Ascending aorta (tissue), 2 donors: ENCODE data around the gene ARID3B. TPM values are rescaled to one million over a fixed set of nuclear protein-coding genes. Genes with fewer than 3 reads are reported as not detected.

ENCODE experiments used
- DNase-seq, 2 donors: peaks; one replicate each; pipeline ENCODE4 v3.0.0-alpha.2; 2019; ENCODE audit warnings: low spot score in 2 of 2
- H3K27ac ChIP-seq, 2 donors: fragments of 200-600 bp; sonication (generic); one replicate each; pipeline ENCODE4 v1.5.1; 2016 to 2017; ENCODE audit warnings: mild to moderate bottlenecking in 1 of 2
- H3K27me3 ChIP-seq: fragments of 200-600 bp; sonication (generic); one replicate; pipeline ENCODE4 v1.5.1; 2017
- H3K36me3 ChIP-seq, 2 donors: fragments of 200-600 bp; sonication (generic); one replicate each; pipeline ENCODE4 v1.5.1; 2016
- H3K4me1 ChIP-seq, 2 donors: fragments of 200-600 bp; sonication (generic); one replicate each; pipeline ENCODE4 v1.5.1; 2016 to 2017; ENCODE audit warnings: mild to moderate bottlenecking in 1 of 2
- H3K4me3 ChIP-seq, 2 donors: fragments of 200-600 bp; sonication (generic); one replicate each; pipeline ENCODE4 v1.5.1; 2016 to 2017; ENCODE audit warnings: mild to moderate bottlenecking in 1 of 2
- H3K9me3 ChIP-seq, 2 donors: fragments of 200-600 bp; sonication (generic); one replicate each; pipeline ENCODE4 v1.5.1; 2016
- CTCF ChIP-seq, 3 experiments: fragments of 200-600 bp in 2 of 3; fragments of 450-650 bp in 1 of 3; sonication (generic) in 2 of 3; IDR thresholded peaks; one replicate each; pipeline ENCODE4 v1.5.1; 2016 to 2019; ENCODE audit warnings: antibody characterized with exemption in 3 of 3, mild to moderate bottlenecking in 1 of 3, moderate library complexity in 1 of 3
- intact Hi-C: fragments of 100-400 bp; cut with DNase I; formaldehyde crosslinking; loops from one replicate; pipeline ENCODE4 v1.15.1; 2023
- total RNA-seq: library from RNA; depleted of rRNA; stranded (reverse); fragments of >200 nt; gene quantifications from one replicate; pipeline ENCODE4 v1.1.0, GENCODE V29; 2016

Gene ARID3B
- total RNA-seq, 1 donor from 2014 or later, result 13.3 TPM

- DNase-seq, result no peak
- H3K4me1 ChIP-seq, result no peaks in the 10 kb centered on the region
- TF ChIP-seq CTCF (IDR thresholded peaks at IDR 0.05), result no peak
- no peaks in the 10 kb centered on the region for H3K27me3 ChIP-seq
- no peaks in the 10 kb centered on the region for H3K9me3 ChIP-seq
- no peaks in the 10 kb centered on the region for H3K36me3 ChIP-seq
- no peak overlapping the region for H3K4me3 ChIP-seq
- H3K27ac ChIP-seq, result no peak overlapping the region
- intact Hi-C loops, result no loop called here
Observed at GRCh38 chr15:74558706-74559105, 17.7 kb downstream of the ARID3B start.

- DNase-seq, result no peak
- H3K4me1 ChIP-seq, result no peaks in the 10 kb centered on the region
- no peak overlapping the region for H3K27ac ChIP-seq
- no peaks in the 10 kb centered on the region for H3K27me3 ChIP-seq
- no peak for TF ChIP-seq CTCF (IDR thresholded peaks at IDR 0.05)
- H3K4me3 ChIP-seq, result no peak overlapping the region
- intact Hi-C loops, result no loop called here
- no peaks in the 10 kb centered on the region for H3K36me3 ChIP-seq
- no peaks in the 10 kb centered on the region for H3K9me3 ChIP-seq
Observed at GRCh38 chr15:74563442-74563841, 22.4 kb downstream of the ARID3B start.

GRCh38 chr15:74564182-74564581 is 23.2 kb downstream of the ARID3B start:
- no peaks in the 10 kb centered on the region for H3K9me3 ChIP-seq
- no peak for TF ChIP-seq CTCF (IDR thresholded peaks at IDR 0.05)
- H3K27ac ChIP-seq, result no peak overlapping the region
- H3K27me3 ChIP-seq, result no peaks in the 10 kb centered on the region
- H3K4me3 ChIP-seq, result no peak overlapping the region
- peaks cover 0 to under 1% of the 10 kb centered on the region in 2 donors for H3K4me1 ChIP-seq
- intact Hi-C loops, result no loop called here
- H3K36me3 ChIP-seq, result no peaks in the 10 kb centered on the region
- no peak for DNase-seq

- Histone ChIP-seq H3K27ac (no peak overlapping the region), H3K36me3 (no peaks in the 10 kb centered on the region), H3K27me3 (no peaks in the 10 kb centered on the region), H3K9me3 (no peaks in the 10 kb centered on the region), H3K4me1 (peaks cover 2 to 12% of the 10 kb centered on the region in 2 donors), H3K4me3 (no peak overlapping the region)
- TF ChIP-seq CTCF (IDR thresholded peaks at IDR 0.05), result no peak
- intact Hi-C loops, result no loop called here
- no peak for DNase-seq
Observed at GRCh38 chr15:74565381-74566085, 24.5 kb downstream of the ARID3B start.

- DNase-seq, result no peak
- Histone ChIP-seq H3K27ac (peak overlapping the region in 1 of 2 donors; percentile 11), H3K36me3 (peaks cover 7 to 9% of the 10 kb centered on the region in 2 donors), H3K27me3 (no peaks in the 10 kb centered on the region), H3K4me3 (no peak overlapping the region), H3K4me1 (peaks cover 2 to 20% of the 10 kb centered on the region in 2 donors), H3K9me3 (no peaks in the 10 kb centered on the region)
- intact Hi-C loops, result no loop called here
- TF ChIP-seq CTCF (IDR thresholded peaks at IDR 0.05), result no peak
Observed at GRCh38 chr15:74568594-74568993, 27.6 kb downstream of the ARID3B start.
